ENCODE results near the gene CHST11.
"Not testable (repeated sequence)": the region's sequence is repeated elsewhere in the genome, so short reads cannot be mapped to it uniquely, and the experiment has no call there.

CHST11 gene

GRCh38 chr12:104742551-104743201 is 285.9 kb downstream of the CHST11 start:
- FAIRE-seq = peak; percentile 80
- DNase-seq (ENCODE audit: insufficient read length, low spot score) = no peak
- TF ChIP-seq POLR2AphosphoS5 (IDR thresholded peaks at IDR 0.05; ENCODE audit: low read depth, low read length) = no peak
- TF ChIP-seq SPI1 (IDR thresholded peaks at IDR 0.05; ENCODE audit: low read depth, low read length) = no peak
- TF ChIP-seq PAX5 (IDR thresholded peaks at IDR 0.05; ENCODE audit: insufficient read depth, low read length, severe bottlenecking) = no peak

- TF ChIP-seq POLR2AphosphoS5 (IDR thresholded peaks at IDR 0.05; ENCODE audit: low read depth, low read length) (no peak), PAX5 (IDR thresholded peaks at IDR 0.05; ENCODE audit: insufficient read depth, low read length, severe bottlenecking) (no peak), POLR2A (IDR thresholded peaks at IDR 0.05; ENCODE audit: low read depth, low read length) (no peak), POU2F2 (IDR thresholded peaks at IDR 0.05; ENCODE audit: low read depth, low read length) (no peak), TAF1 (IDR thresholded peaks at IDR 0.05; ENCODE audit: low read depth, low read length) (no peak), SPI1 (IDR thresholded peaks at IDR 0.05; ENCODE audit: low read depth, low read length) (no peak)
- DNase-seq (ENCODE audit: insufficient read length, low spot score) = no peak
- FAIRE-seq = no peak
Observed at GRCh38 chr12:104743202-104743580, 286.4 kb downstream of the CHST11 start.

GRCh38 chr12:104743753-104744548 is 287.2 kb downstream of the CHST11 start:
- not testable (repeated sequence) for DNase-seq (ENCODE audit: insufficient read length, low spot score); FAIRE-seq

GRCh38 chr12:104746467-104747088 is 289.8 kb downstream of the CHST11 start:
- TF ChIP-seq PAX5 (IDR thresholded peaks at IDR 0.05; ENCODE audit: insufficient read depth, low read length, severe bottlenecking) (no peak), POU2F2 (IDR thresholded peaks at IDR 0.05; ENCODE audit: low read depth, low read length) (no peak), SPI1 (IDR thresholded peaks at IDR 0.05; ENCODE audit: low read depth, low read length) (no peak), TAF1 (IDR thresholded peaks at IDR 0.05; ENCODE audit: low read depth, low read length) (no peak), POLR2AphosphoS5 (IDR thresholded peaks at IDR 0.05; ENCODE audit: low read depth, low read length) (no peak), POLR2A (IDR thresholded peaks at IDR 0.05; ENCODE audit: low read depth, low read length) (no peak)
- FAIRE-seq (no peak), DNase-seq (ENCODE audit: insufficient read length, low spot score) (no peak)

- TF ChIP-seq POU2F2 (IDR thresholded peaks at IDR 0.05; ENCODE audit: low read depth, low read length) (no peak), TAF1 (IDR thresholded peaks at IDR 0.05; ENCODE audit: low read depth, low read length) (no peak), PAX5 (IDR thresholded peaks at IDR 0.05; ENCODE audit: insufficient read depth, low read length, severe bottlenecking) (no peak), POLR2AphosphoS5 (IDR thresholded peaks at IDR 0.05; ENCODE audit: low read depth, low read length) (no peak), POLR2A (IDR thresholded peaks at IDR 0.05; ENCODE audit: low read depth, low read length) (no peak), SPI1 (IDR thresholded peaks at IDR 0.05; ENCODE audit: low read depth, low read length) (no peak)
- DNase-seq (ENCODE audit: insufficient read length, low spot score) (no peak), FAIRE-seq (no peak)
Observed at GRCh38 chr12:104747330-104747729, 290.6 kb downstream of the CHST11 start.

- DNase-seq (ENCODE audit: insufficient read length, low spot score) = no peak
Observed at GRCh38 chr12:104747955-104748354, 291.2 kb downstream of the CHST11 start.

GRCh38 chr12:104748356-104748755 is 291.6 kb downstream of the CHST11 start:
- TF ChIP-seq POLR2A (IDR thresholded peaks at IDR 0.05; ENCODE audit: low read depth, low read length) (no peak), POLR2AphosphoS5 (IDR thresholded peaks at IDR 0.05; ENCODE audit: low read depth, low read length) (no peak), POU2F2 (IDR thresholded peaks at IDR 0.05; ENCODE audit: low read depth, low read length) (no peak), TAF1 (IDR thresholded peaks at IDR 0.05; ENCODE audit: low read depth, low read length) (no peak), SPI1 (IDR thresholded peaks at IDR 0.05; ENCODE audit: low read depth, low read length) (no peak), PAX5 (IDR thresholded peaks at IDR 0.05; ENCODE audit: insufficient read depth, low read length, severe bottlenecking) (no peak)
- FAIRE-seq (no peak), DNase-seq (ENCODE audit: insufficient read length, low spot score) (no peak)

More at GRCh38 chr12:104747955-104748354, 291.2 kb downstream of the CHST11 start:
- no peak for TF ChIP-seq POLR2AphosphoS5 (IDR thresholded peaks at IDR 0.05; ENCODE audit: low read depth, low read length)
- no peak for TF ChIP-seq TAF1 (IDR thresholded peaks at IDR 0.05; ENCODE audit: low read depth, low read length)
- no peak for TF ChIP-seq SPI1 (IDR thresholded peaks at IDR 0.05; ENCODE audit: low read depth, low read length)
- no peak for TF ChIP-seq POLR2A (IDR thresholded peaks at IDR 0.05; ENCODE audit: low read depth, low read length)
- TF ChIP-seq POU2F2 (IDR thresholded peaks at IDR 0.05; ENCODE audit: low read depth, low read length) = no peak
- FAIRE-seq = no peak

GRCh38 chr12:104748790-104749189 is 292.0 kb downstream of the CHST11 start:
- no peak for FAIRE-seq
- no peak for DNase-seq (ENCODE audit: insufficient read length, low spot score)
- TF ChIP-seq POLR2AphosphoS5 (IDR thresholded peaks at IDR 0.05; ENCODE audit: low read depth, low read length) (no peak), POU2F2 (IDR thresholded peaks at IDR 0.05; ENCODE audit: low read depth, low read length) (no peak), PAX5 (IDR thresholded peaks at IDR 0.05; ENCODE audit: insufficient read depth, low read length, severe bottlenecking) (no peak), TAF1 (IDR thresholded peaks at IDR 0.05; ENCODE audit: low read depth, low read length) (no peak), SPI1 (IDR thresholded peaks at IDR 0.05; ENCODE audit: low read depth, low read length) (no peak), POLR2A (IDR thresholded peaks at IDR 0.05; ENCODE audit: low read depth, low read length) (no peak)

- FAIRE-seq = no peak
- no peak for DNase-seq (ENCODE audit: insufficient read length, low spot score)
- TF ChIP-seq TAF1 (IDR thresholded peaks at IDR 0.05; ENCODE audit: low read depth, low read length) (no peak), SPI1 (IDR thresholded peaks at IDR 0.05; ENCODE audit: low read depth, low read length) (no peak)
Observed at GRCh38 chr12:104749545-104749944, 292.8 kb downstream of the CHST11 start.

- peak; percentile 44 for DNase-seq (ENCODE audit: insufficient read length, low spot score)
- TF ChIP-seq POLR2AphosphoS5 (IDR thresholded peaks at IDR 0.05; ENCODE audit: low read depth, low read length) = no peak
- peak; percentile 96 for TF ChIP-seq SPI1 (IDR thresholded peaks at IDR 0.05; ENCODE audit: low read depth, low read length)
- TF ChIP-seq POU2F2 (IDR thresholded peaks at IDR 0.05; ENCODE audit: low read depth, low read length) = no peak
- TF ChIP-seq TAF1 (IDR thresholded peaks at IDR 0.05; ENCODE audit: low read depth, low read length) = no peak
- FAIRE-seq = peak; percentile 62
Observed at GRCh38 chr12:104750061-104750460, 293.3 kb downstream of the CHST11 start.
